K562 treated with DMSO at 1 percent for 48 hours (cell line): Measurements from ENCODE around the gene EPS8. TPM values are rescaled to one million over a fixed set of nuclear protein-coding genes. Genes with fewer than 3 reads are reported as not detected.

Experiments used
- total RNA-seq: library from RNA; unstranded; fragments of 300-600 nt; gene quantifications from 2 replicates; pipeline ENCODE4 v1.2.3, GENCODE V29; 2022; ENCODE audit warnings: low replicate concordance; ENCODE audit errors: extremely low read depth

EPS8 gene
- total RNA-seq: not detected in 2 replicates

GRCh38 chr12:15789220-15790171 lies at the start of gene EPS8:
Gene EPS8 (minus strand): TSS chr12:15789388. CDS start chr12:15682951, 106,437 bp downstream.

Other genes with a start within 250 kb of the EPS8 start
- not detected in 2 replicates for gene STRAP, start 93.0 kb upstream of the EPS8 start, total RNA-seq
- gene DERA, start 121.9 kb upstream of the EPS8 start, total RNA-seq: not detected in 2 replicates